GM23338 (cell line): ENCODE data around the gene TSACC. TPM values are rescaled to one million over a fixed set of nuclear protein-coding genes. Genes with fewer than 3 reads are reported as not detected.
A peak's percentile ranks its signal among the peaks of the same experiment; 100 is the strongest.

Experiments used
- ATAC-seq: fragments of 200-7000 bp; cut with Tn5 transposase; 3 replicates; pipeline ENCODE4 v1.9.1; 2020
- DNase-seq: peaks from one replicate; pipeline ENCODE4 v3.0.0-alpha.2; 2015; ENCODE audit warnings: low spot score
- H2AFZ ChIP-seq: fragments of 200-600 bp; sonication (generic); 2 replicates; pipeline ENCODE4 v1.8.0; 2016; ENCODE audit warnings: antibody characterized with exemption, mild to moderate bottlenecking, moderate library complexity
- H3F3A ChIP-seq: fragments of 200-600 bp; sonication (generic); replicated peaks from 2 replicates; pipeline ENCODE4 v1.8.0; 2017; ENCODE audit warnings: antibody characterized with exemption, mixed run types, low read depth
- H3K27ac ChIP-seq: fragments of 200-600 bp; sonication (generic); 2 replicates; pipeline ENCODE4 v1.6.1; 2016; ENCODE audit warnings: low read depth
- H3K27me3 ChIP-seq: fragments of 200-600 bp; sonication (generic); 2 replicates; pipeline ENCODE4 v1.8.0; 2016; ENCODE audit warnings: mild to moderate bottlenecking, mixed run types, moderate library complexity; ENCODE audit not compliant: insufficient read depth
- H3K36me3 ChIP-seq: fragments of 200-600 bp; sonication (generic); 2 replicates; pipeline ENCODE4 v1.8.0; 2016; ENCODE audit warnings: mild to moderate bottlenecking; ENCODE audit not compliant: insufficient read depth
- H3K4me1 ChIP-seq: fragments of 200-600 bp; sonication (generic); 2 replicates; pipeline ENCODE4 v1.8.0; 2016; ENCODE audit warnings: mild to moderate bottlenecking, moderate library complexity; ENCODE audit not compliant: insufficient read depth
- H3K4me2 ChIP-seq: fragments of 200-600 bp; sonication (generic); 2 replicates; pipeline ENCODE4 v1.7.1; 2017; ENCODE audit warnings: mixed run types
- H3K4me3 ChIP-seq: fragments of 200-600 bp; sonication (generic); 2 replicates; pipeline ENCODE4 v1.6.1; 2016; ENCODE audit warnings: mixed run types
- H3K79me2 ChIP-seq: fragments of 200-600 bp; sonication (generic); replicated peaks from 2 replicates; pipeline ENCODE4 v1.8.0; 2017; ENCODE audit warnings: mild to moderate bottlenecking; ENCODE audit not compliant: insufficient read depth
- H3K9me2 ChIP-seq: fragments of 200-600 bp; sonication (generic); 2 replicates; pipeline ENCODE4 v1.8.0; 2017; ENCODE audit not compliant: insufficient read depth
- H4K20me1 ChIP-seq: fragments of 200-600 bp; sonication (generic); replicated peaks from 2 replicates; pipeline ENCODE4 v1.8.0; 2017; ENCODE audit warnings: mild to moderate bottlenecking; ENCODE audit not compliant: insufficient read depth
- H3K27ac Mint-ChIP-seq: 2 replicates; pipeline ENCODE4 v1.8.0; 2020; ENCODE audit warnings: inconsistent platforms, mild to moderate bottlenecking, moderate library complexity, mixed read lengths
- H3K27me3 Mint-ChIP-seq: 3 replicates; pipeline ENCODE4 v1.8.0; 2022; ENCODE audit warnings: low read depth, mild to moderate bottlenecking, moderate library complexity, mixed read lengths, inconsistent platforms; ENCODE audit not compliant: insufficient read depth, poor library complexity
- H3K36me3 Mint-ChIP-seq: 3 replicates; pipeline ENCODE4 v1.8.0; 2021; ENCODE audit warnings: low read depth, mild to moderate bottlenecking, inconsistent platforms, moderate library complexity, mixed read lengths
- H3K4me1 Mint-ChIP-seq: 3 replicates; pipeline ENCODE4 v1.8.0; 2020; ENCODE audit warnings: mild to moderate bottlenecking, inconsistent platforms, mixed read lengths
- H3K4me3 Mint-ChIP-seq: 3 replicates; pipeline ENCODE4 v1.8.0; 2021; ENCODE audit warnings: moderate library complexity, mild to moderate bottlenecking, inconsistent platforms, mixed read lengths
- H3K9me3 Mint-ChIP-seq: 3 replicates; pipeline ENCODE4 v1.8.0; 2020; ENCODE audit warnings: moderate library complexity, mild to moderate bottlenecking, inconsistent platforms, mixed read lengths
- CREB1 ChIP-seq: fragments of 250-450 bp; sonication (Bioruptor Pico); IDR thresholded peaks from 2 replicates; pipeline ENCODE4 v1.5.0; 2020; ENCODE audit warnings: low read depth, mild to moderate bottlenecking, moderate library complexity
- JUNB ChIP-seq: IDR thresholded peaks from one replicate; pipeline ENCODE4 v1.6.1; 2016; ENCODE audit warnings: antibody characterized with exemption; ENCODE audit not compliant: unreplicated experiment
- NANOG ChIP-seq: IDR thresholded peaks from 2 replicates; pipeline ENCODE4 v1.6.1; 2016; ENCODE audit warnings: antibody characterized with exemption, borderline replicate concordance
- REST ChIP-seq: IDR thresholded peaks from one replicate; pipeline ENCODE4 v1.6.1; 2018; ENCODE audit warnings: antibody characterized with exemption; ENCODE audit not compliant: unreplicated experiment
- ZNF462 ChIP-seq: fragments of 250-450 bp; sonication (Bioruptor Pico); IDR thresholded peaks from 2 replicates; pipeline ENCODE4 v1.5.0; 2020; ENCODE audit warnings: mild to moderate bottlenecking, moderate library complexity
- polyA plus RNA-seq: library from polyadenylated mRNA; unstranded; fragments of >200 nt; fragmentation: Nextera tagmentation; extraction: Ambion mirVana; gene quantifications from 2 replicates; pipeline ENCODE4 v1.2.1, GENCODE V29; 2016
- total RNA-seq: library from RNA; depleted of rRNA; stranded (reverse); fragments of >200 nt; shearing (Covaris generic); gene quantifications from 2 replicates; pipeline ENCODE4 v1.2.3, GENCODE V29; 2014
- TF ChIP-seq, protein P1 (sequence below), 2 experiments: fragments of 200-600 bp in 1 of 2; sonication (generic) in 1 of 2; conservative IDR thresholded peaks; 2 replicates each; pipeline versions ENCODE4 v1.5.1 to v1.6.1; 2016 to 2017; ENCODE audit warnings: antibody characterized with exemption in 2 of 2, low read depth in 2 of 2, mild to moderate bottlenecking in 2 of 2, moderate library complexity in 1 of 2

TSACC gene
- total and polyA plus RNA-seq, 2 experiments from 2014 or later = 2.5 to 9.8 TPM

GRCh38 chr1:156319664-156320063 lies 18.7 kb upstream of the TSACC start:
- ATAC-seq = no peak
- Histone ChIP-seq H3K9me2 (no peaks in the 10 kb centered on the region), H3K4me1 (no peaks in the 10 kb centered on the region), H3K27me3 (no peaks in the 10 kb centered on the region), H4K20me1 (peaks cover 44% of the 10 kb centered on the region), H3K4me3 (no peak overlapping the region), H3K4me2 (no peak overlapping the region), H2AFZ (no peak overlapping the region), H3K79me2 (peaks cover 5% of the 10 kb centered on the region), H3K36me3 (peaks cover 93% of the 10 kb centered on the region), H3K27ac (no peak overlapping the region), H3F3A (peaks cover 56% of the 10 kb centered on the region)
- peaks cover 98% of the 10 kb centered on the region for H3K36me3 Mint-ChIP-seq
- no peaks in the 10 kb centered on the region for H3K9me3 Mint-ChIP-seq
- DNase-seq = peak; percentile 45
- no peak overlapping the region for H3K4me3 Mint-ChIP-seq
- H3K27ac Mint-ChIP-seq = no peak overlapping the region
- TF ChIP-seq REST = no peak
- TF ChIP-seq, protein P1, sequence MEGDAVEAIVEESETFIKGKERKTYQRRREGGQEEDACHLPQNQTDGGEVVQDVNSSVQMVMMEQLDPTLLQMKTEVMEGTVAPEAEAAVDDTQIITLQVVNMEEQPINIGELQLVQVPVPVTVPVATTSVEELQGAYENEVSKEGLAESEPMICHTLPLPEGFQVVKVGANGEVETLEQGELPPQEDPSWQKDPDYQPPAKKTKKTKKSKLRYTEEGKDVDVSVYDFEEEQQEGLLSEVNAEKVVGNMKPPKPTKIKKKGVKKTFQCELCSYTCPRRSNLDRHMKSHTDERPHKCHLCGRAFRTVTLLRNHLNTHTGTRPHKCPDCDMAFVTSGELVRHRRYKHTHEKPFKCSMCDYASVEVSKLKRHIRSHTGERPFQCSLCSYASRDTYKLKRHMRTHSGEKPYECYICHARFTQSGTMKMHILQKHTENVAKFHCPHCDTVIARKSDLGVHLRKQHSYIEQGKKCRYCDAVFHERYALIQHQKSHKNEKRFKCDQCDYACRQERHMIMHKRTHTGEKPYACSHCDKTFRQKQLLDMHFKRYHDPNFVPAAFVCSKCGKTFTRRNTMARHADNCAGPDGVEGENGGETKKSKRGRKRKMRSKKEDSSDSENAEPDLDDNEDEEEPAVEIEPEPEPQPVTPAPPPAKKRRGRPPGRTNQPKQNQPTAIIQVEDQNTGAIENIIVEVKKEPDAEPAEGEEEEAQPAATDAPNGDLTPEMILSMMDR (conservative IDR thresholded peaks at IDR 0.05; ENCODE audit: low read depth in 2 of 2) = peak; percentile 35 to 69
- no peaks in the 10 kb centered on the region for H3K4me1 Mint-ChIP-seq
- H3K27me3 Mint-ChIP-seq = peaks cover 1% of the 10 kb centered on the region

- Mint-ChIP-seq H3K27me3 (no peaks in the 10 kb centered on the region), H3K36me3 (peaks cover 96% of the 10 kb centered on the region), H3K4me3 (no peak overlapping the region), H3K9me3 (no peaks in the 10 kb centered on the region), H3K4me1 (no peaks in the 10 kb centered on the region), H3K27ac (no peak overlapping the region)
- peaks cover 40% of the 10 kb centered on the region for H4K20me1 ChIP-seq
- H3K9me2 ChIP-seq = no peaks in the 10 kb centered on the region
- H3K79me2 ChIP-seq = peaks cover 11% of the 10 kb centered on the region
- H3K4me1 ChIP-seq = no peaks in the 10 kb centered on the region
- no peak overlapping the region for H3K27ac ChIP-seq
- H3K27me3 ChIP-seq = no peaks in the 10 kb centered on the region
- DNase-seq (no peak), ATAC-seq (no peak)
- no peak overlapping the region for H2AFZ ChIP-seq
- no peak overlapping the region for H3K4me2 ChIP-seq
- peaks cover 61% of the 10 kb centered on the region for H3F3A ChIP-seq
- peaks cover 92% of the 10 kb centered on the region for H3K36me3 ChIP-seq
- H3K4me3 ChIP-seq = no peak overlapping the region
- no peak for TF ChIP-seq ZNF462 (CRISPR knock-in tag)
- no peak for TF ChIP-seq JUNB
- TF ChIP-seq CREB1 (CRISPR knock-in tag) = no peak
- TF ChIP-seq, protein P1 (conservative IDR thresholded peaks at IDR 0.05; ENCODE audit: low read depth in 2 of 2) = no peak
- TF ChIP-seq NANOG = no peak
Observed at GRCh38 chr1:156320560-156320959, 17.8 kb upstream of the TSACC start.
